Limb (tissue), 2 donors: ENCODE measurements around the gene RPUSD1.
"Not testable (repeated sequence)": the region's sequence is repeated elsewhere in the genome, so short reads cannot be mapped to it uniquely, and the experiment has no call there.

ENCODE experiments used
- DNase-seq, 2 donors: peaks; one replicate each; pipeline ENCODE4 v3.0.0-alpha.2; 2016; ENCODE audit errors: extremely low spot score in 2 of 2

The RPUSD1 gene, protein sequence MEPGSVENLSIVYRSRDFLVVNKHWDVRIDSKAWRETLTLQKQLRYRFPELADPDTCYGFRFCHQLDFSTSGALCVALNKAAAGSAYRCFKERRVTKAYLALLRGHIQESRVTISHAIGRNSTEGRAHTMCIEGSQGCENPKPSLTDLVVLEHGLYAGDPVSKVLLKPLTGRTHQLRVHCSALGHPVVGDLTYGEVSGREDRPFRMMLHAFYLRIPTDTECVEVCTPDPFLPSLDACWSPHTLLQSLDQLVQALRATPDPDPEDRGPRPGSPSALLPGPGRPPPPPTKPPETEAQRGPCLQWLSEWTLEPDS

DNA sequence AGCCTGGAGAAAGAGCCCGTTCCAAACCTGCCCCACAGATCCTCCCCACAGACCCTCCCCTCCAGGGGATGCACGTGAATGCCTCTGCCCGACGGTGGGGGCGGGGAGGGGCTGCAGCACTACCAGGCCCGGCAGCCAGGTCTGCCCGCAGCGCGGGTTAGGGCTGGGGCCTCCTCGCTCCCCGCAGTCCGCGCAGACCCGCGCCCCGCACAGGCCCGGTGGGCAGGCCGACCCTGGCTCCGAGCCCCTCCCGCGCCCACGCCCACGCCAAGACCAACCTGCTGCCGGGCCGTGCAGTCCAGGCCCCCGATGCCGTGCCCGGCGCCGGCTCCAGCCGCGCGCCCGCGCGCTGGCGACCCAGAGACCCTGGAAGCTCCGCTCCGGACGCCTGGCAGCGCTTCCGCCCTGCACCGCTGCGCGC, at the start of gene RPUSD1:
Gene RPUSD1 (minus strand): TSS at position 404 of the 421 bp plus-strand sequence. CDS start 644 bp downstream, outside the sequence.
- DNase-seq: no peak

DNA sequence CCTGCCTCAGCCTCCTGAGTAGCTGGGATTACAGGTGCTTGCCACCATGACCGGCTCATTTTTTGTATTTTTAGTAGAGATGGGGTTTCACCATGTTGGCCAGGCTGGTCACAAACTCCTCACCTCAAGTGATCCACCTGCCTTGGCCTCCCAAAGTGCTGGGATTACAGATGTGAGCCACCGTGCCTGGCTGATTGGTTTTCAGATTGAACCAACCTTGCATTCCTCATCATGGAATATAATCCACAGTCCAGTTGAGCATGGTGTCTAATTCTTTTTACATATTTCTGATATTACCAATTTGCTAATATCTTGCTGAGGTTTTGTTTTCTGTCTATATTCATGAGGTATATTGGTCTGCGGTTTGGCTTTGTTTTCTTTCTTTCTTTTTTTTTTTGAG, 48.6 kb upstream of the RPUSD1 start:
- not testable (repeated sequence) for DNase-seq

DNA sequence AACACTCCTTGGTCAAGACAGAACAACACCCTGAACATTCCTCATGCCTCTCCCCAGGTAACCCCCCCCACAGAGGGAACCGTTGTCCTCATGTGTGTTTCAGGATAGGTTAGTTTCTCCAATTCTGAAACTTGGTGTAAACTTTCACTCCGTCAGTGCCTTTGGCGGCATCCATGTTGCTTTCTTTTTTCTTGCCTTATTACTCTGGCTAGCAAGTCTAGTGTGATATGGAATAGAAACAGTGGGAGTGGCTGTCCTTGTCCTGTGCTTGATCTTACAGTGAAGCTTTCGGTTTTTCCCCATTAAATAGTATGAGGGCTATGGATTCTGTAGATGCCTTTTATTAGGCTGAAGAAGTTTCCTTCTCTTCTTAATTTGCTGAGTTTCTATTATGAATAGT, 48.0 kb upstream of the RPUSD1 start:
- no peak for DNase-seq

DNA sequence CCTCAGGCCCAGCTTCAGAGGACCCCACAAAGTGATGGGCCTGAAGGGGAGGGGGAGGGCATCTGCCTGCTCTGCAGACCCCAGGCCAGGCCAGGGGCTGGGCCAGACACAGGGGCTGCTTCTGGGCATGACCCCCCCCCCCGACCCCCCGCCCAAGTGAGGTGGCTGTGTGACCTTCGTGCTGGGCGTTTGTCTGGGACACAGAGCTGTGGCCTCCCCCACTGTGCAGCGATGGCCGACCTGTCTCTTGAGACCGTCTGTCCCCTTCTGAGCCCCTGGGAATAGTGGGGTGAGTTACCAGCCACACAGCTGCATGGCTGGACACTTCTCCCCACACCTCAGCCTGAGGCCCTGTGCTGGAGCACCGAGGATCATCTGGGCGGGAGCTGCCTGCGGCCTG, 47.2 kb upstream of the RPUSD1 start:
- DNase-seq: no peak

DNA sequence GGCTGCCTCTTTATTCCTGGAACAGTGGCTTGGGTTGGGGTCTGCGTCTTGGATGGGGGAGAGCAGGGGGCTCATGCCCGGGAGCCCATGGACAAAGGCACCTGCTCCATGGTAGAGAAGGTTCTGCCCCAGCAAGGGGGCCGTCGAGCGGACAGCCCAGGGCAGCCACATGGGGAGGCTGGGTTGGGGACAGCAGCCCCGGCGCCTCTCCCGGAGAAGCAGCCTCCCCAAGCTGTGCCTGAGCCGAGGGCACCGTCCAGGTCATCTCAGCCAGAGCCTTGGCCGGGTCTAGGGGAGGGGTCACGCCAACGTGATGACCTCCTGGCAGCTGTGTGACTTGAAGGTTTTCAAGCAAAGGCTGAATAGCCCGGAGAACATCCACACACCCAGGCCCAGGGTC, 45.2 kb upstream of the RPUSD1 start:
- no peak for DNase-seq

DNA sequence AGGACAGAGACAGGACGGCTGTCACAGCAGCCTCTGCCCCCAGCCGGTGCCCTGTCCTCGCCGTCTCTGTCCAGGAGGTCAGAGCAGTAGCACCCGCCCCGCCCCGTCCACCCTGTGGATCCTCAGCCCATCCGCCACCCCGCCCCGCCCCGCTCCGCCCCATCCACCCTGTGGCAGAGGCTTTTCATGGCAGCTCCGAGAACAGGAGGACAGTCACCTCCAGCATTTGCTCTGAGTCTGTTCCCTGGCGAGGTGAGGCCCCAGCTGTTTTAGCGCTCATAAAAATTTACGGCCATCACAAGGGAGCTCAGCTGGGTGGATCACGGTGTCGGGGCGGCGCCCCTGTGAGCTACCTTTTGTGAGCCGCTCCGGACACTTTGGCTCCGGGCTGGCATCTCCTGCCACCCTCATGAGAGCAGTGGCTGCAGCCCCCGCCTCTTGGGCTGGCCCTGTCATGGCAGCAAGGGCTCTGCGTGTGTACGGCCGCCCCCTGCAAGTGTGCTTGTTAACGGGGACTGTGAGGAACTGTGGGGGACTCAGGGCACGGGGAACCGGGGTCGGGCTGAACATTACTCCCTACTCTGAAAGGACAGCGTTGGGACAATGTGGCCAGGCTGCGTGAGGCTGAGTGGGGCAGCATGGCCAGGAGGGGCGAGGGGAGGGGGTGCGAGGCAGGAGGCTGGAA, 44.6 kb upstream of the RPUSD1 start:
- DNase-seq: no peak

DNA sequence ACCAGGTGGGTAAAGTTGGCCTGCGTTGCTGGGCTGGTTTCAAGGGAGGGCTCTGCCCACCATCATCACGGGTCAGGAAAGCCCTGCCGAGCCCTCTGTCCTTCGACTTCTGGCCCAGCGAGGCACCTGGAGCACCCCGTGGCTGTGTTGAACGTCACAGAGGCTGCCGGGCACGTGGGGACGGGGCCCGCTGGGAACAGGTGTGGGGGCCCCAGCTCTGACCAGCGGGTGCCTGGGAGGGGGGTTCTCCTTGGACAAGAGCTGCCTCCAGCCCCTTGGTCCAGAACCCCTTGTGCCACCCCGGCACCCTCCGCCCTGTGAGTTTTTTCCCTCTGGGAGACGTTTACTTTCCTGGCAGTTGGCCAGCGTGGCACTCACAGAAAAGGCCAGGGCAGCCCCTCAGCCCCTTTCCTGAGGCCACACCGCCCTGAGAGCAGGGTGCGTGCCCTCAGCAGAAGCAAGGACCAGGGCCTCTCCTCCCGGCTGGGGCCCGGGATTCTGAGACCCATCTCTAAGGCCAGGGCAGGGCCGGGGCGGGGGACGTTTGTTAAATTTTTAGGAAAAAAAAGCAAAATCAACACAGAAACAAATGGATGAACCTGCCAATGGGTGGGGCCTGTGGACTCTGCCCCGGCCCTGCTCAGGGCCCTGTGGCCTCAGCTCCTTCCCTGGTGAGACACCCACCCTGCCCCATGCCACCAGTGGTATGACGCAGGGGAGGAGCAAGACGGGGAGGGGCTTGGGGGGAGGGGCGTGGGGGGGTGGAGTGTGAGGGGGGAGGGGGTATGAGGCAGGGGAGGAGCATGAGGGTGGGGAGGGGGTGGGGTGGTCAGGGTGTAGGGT, 43.6 kb upstream of the RPUSD1 start:
- no peak for DNase-seq

DNA sequence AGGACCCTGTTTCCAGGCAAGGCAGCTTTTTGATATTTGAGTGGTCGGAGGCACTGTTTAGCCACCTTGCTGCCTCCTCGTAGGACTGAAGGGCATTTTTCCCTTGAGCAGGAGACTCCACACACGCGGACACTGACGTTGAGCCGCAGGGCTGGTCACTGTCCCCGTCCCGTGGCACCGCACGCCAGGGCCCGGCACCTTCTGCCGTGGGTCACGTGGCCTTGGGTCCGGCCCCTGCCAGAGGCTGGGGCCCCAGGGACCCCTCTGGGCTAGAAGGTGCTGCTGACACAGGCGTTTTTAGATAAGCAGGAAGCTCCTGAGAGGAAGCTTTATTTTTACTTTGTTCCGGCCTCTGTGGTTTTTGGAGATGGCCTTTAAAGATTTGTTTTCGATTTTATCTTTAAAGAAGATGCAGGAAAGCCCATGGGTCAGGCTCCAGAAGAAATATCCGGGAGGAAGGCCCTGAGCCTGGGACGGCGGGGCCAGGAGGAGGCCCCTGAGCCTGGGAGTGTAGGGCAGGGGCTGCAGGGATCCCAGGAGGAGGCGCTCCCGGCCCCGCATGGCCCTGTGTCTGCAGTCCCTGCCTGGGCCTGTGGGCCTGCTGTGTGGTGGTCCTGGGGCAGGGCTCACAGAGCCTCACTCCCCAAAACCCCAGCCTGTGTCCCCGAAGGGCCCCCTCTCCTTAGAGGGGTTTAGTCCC, 42.8 kb upstream of the RPUSD1 start:
- DNase-seq: no peak

DNA sequence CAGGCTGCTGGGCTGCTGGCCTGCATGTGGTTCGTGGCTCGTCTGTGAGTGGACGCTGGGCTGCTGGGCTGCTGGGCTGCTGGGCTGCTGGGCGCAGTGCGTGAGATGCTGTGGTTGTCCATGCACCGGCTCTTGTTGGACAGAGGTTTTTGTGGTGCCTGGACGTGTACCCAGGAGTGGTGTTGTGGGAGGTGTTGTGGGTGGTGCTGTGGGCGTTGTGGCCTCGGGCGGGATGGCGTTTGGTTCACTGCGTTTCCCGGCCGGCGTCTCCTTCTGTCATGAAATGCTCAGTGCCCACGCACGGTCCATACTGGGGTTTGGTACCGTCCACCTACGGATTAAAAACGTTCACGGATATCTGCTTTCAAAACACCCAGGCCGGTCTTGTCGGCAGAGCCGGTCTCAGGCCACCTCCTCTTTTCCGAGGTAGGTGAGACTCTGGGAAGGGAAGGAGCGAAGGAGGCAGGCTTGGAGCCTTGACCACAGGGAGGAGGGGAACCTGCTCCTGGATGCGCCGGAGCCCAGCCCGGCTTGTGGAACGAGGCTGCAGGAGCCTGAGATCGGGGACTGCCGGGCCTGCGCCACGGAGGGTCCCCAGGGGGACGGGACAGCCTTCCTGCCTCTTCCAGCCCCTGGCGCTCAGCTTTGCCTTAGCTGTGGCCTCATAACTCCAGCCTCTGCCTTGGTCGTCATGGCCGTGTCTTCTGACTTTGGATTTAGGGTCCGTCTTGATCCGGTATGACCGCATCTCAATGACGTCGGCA, 42.1 kb upstream of the RPUSD1 start:
- DNase-seq: no peak

DNA sequence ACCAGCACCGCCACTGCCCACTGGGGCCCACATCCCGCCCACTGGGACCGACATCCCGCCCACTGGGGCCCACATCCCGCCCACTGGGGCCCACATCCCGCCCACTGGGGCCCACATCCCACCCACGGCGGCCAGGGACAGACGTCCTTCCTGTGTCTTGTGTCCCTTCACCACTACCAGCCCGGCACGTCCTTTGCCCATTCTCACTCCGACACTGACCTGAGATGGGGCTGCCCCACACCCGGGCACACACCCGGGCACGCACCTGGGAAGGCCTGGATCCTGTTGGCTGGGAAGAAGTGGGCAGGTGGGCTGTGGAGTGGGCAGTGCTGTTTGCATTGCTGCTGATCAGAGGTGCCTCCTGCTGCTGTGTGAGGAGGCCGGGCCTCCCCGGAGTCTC, 40.7 kb upstream of the RPUSD1 start:
- no peak for DNase-seq

DNA sequence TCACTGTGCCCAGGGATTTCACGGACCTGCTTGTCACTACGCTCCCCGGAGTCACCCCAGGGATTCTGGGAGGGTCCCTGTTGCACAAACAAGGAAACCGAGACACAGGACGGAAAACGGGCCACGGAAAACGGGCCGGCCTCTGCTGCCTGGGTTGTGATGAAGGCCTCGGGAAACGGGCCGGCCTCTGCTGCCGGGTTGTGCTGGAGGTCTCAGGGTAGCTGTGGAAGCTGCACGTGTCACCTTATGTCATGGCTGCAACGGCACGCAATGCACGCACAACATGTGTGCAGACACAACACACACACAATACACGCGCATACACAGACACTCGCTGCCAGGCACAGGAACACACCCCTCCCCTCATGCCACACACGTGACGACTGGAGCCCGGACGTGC, 39.3 kb upstream of the RPUSD1 start:
- no peak for DNase-seq

DNA sequence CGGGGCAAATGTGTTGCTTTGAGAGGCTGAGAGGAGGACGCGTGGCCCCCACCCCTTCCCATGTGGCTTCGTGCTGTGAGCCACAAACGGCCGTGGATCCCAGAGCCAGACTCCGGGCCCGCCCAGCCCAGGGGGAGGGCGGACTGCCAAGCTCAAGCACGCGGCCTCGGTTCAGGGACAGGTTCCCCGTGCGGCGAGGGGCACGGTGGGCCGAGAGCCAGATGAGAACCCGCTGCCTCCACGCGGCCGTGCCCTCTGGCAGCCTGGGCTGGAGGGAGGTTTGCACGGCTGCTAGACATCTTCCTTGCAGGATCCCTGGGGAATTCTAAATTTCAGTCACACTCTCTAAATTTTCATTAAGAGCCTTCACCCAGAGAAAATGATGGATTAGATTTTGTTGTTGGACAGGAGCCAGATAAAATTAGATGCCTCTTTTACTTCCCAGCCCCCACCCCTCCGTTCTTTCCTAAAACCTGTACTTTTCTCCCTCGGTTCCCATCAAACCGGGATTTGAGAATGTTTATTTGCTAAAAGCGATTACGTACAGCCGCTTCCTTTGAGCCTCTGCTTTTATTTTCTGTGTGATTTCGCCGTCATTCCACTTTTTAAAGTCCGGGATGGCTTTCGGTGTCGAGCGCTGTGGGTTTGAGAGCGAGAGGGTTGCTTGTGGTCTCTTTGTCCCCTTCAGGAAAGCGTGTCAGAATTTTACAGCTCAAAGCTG, 37.3 kb upstream of the RPUSD1 start:
- peak; percentile 57 to 83 for DNase-seq

DNA sequence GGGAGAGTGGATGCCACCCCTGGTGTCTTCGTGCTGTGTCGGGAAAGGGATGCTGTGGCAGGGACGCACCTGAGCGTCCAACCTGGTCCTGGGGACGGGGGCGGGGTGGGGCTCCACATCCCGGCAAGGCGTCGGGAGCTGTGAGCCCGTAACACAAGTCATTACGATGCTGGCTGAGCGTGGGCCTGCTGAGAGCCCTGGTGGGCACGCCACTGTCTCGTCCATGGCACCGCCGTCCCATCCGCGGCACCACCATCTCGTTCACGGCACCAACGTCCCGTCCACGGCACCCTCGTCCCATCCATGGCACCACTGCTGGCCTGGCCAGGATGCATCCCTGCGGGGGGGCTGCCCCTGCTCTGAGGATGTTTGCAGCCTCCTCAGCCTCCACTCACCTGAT, 36.4 kb upstream of the RPUSD1 start:
- DNase-seq: no peak

DNA sequence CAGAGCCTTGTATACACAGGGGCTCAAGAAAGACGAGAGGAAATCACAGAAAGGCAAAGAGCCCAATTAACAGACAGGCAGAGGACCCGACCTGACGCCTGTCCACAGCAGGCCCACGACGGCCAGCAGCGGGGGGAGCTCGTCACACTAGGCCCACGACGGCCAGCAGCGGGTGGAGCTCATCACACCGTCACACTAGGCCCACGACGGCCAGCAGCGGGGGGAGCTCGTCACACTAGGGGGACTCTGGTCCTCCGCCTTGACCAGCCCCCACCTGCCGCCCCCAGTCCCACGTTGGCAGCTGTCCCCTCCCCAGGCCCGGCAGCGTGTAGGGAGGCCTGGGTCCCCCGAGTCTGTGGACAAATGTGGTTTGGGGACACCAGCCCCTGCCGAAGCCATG, 36.0 kb upstream of the RPUSD1 start:
- no peak for DNase-seq

DNA sequence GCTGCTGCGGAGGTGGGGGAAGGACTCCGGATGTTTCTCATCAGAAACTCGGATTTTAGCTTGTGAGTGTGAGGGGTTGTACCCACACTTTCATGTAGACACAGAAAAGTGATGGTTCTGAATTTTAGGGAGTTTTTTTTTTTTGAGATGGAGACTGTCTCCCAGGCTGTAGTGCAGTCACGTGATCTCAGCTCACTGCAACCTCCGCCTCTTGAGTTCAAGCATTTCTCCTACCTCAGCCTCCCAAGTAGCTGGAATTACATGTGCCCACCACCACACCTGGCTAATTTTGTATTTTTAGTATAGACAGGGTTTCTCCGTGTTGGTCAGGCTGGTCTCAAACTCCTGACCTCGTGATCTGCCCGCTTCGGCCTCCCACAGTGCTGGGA, 34.7 kb upstream of the RPUSD1 start:
- DNase-seq: no peak

DNA sequence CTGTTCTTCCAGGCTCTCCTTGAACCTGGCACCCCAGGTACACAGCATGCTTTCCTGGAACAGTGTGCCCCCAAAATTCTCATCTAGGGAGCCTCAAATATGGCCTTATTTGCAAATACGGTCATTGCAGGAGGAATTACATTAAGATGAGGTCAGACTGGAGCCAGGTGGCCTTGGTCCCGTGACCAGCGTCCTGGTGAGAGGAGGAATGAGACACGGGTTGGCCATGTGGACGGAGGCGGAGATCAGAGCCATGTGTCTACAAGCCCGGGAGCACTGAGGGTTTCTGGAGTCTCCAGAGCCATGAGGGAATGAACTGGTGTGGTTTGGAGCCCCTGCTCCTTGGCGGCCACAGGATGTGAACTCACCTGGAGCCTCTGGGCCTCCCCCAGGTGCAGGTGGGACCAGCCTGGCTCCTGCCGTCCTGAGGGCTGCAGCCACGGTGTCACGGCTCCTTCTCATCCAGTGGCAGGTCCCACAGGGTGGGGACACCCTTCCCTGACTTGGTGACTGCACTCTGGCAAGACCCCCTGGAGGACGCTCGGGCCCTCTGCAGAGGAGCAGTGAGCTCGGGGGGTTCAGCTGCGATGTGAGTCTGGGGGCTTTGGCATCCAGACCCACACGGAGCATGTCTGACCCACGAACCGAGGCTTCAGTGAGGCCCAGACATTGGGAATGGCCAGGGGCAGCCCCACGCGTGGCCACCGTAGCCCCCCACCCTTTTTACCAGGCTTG, 34.2 kb upstream of the RPUSD1 start:
- DNase-seq: no peak

DNA sequence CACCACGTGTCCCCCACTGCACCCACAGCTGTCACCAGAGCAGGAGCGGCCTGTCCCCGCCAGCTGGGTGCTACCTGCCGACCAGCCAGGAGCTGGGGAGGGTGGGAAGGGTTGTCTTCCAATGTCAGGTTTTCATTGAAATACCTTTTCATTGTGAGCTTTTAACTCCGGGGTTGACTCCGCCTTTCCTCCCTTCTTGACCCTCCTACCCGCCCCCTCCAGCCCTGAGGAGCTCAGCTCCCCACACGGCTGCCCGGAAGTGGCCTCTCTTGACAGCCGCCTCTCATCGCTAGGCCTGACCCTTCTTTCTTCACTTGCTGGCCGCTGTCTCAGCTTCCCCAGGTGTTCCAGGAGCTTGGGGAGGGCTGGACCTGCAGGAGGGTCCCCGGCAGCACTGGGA, 33.6 kb upstream of the RPUSD1 start:
- no peak for DNase-seq

DNA sequence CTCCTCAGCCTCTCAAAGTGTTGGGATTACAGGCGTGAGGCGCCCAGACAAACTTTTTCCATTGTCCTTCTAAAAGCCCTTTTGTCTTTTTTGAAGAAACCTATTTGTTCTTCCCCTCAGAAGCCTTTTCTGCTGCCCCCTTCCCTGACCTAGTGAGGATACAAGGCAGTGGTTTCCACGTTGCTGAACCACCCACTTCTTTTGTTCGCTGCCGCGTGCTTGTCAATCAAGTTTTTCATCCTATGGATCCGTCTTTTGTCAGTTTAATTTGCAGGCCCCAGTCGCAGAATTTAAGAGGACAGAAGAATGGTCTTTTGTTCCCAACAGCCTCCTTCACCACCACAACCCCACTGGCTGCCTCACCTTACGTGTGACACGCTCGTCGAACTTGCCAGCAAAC, 32.6 kb upstream of the RPUSD1 start:
- no peak for DNase-seq

DNA sequence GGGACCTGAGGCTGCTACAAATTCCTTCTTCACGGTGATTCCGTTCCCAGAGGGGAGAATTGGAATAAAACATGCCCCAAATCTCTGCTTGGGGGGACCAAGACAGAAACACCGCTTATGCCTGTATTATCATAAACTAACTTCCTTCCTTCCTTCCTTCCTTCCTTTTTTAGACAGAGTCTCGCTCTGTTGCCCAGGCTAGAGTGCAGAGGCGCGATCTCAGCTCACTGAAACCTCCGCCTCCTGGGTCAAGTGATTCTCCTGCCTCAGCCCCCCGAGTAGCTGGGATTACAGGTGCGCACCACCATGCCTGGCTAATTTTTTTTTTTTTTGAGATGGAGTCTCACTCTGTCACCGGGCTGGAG, 31.8 kb upstream of the RPUSD1 start:
- not testable (repeated sequence) for DNase-seq
